HEK293 (cell line): ENCODE data around the gene ELF3.

Experiments
- CTCF ChIA-PET: fragments of 350-600 bp; formaldehyde crosslinking; extraction: SDS; loops from one replicate; lab custom pipeline; 2021; ENCODE audit warnings: antibody characterized with exemption; lab: Yijun Ruan, JAX
- POLR2A ChIA-PET: fragments of 300-600 bp; formaldehyde crosslinking; extraction: SDS; loops from one replicate; lab custom pipeline; 2020; ENCODE audit warnings: antibody characterized with exemption, inconsistent platforms; lab: Yijun Ruan, JAX
- H3K27ac ChIP-seq: fragments of 200-500 bp; sonication (Bioruptor generic); 2 replicates; pipeline ENCODE4 v1.5.1; 2014; ENCODE audit warnings: low read depth, low read length, control low read depth, inconsistent platforms; ENCODE audit errors: extremely low read depth
- H3K36me3 ChIP-seq, 2 experiments: fragments of 200-500 bp in 1 of 2; sonication (Bioruptor generic) in 1 of 2; 1 replicate in 1 of 2; 2 replicates in 1 of 2; pipeline ENCODE4 v1.5.1; 2014 to 2017; ENCODE audit warnings: inconsistent platforms in 2 of 2, low read length in 2 of 2; ENCODE audit not compliant: control insufficient read depth in 2 of 2, insufficient read depth in 1 of 2
- H3K4me1 ChIP-seq: fragments of 200-500 bp; sonication (Bioruptor generic); 2 replicates; pipeline ENCODE4 v1.5.1; 2014; ENCODE audit warnings: mild to moderate bottlenecking, low read length, inconsistent platforms; ENCODE audit not compliant: control insufficient read depth, insufficient read depth
- H3K4me3 ChIP-seq: 2 replicates; pipeline ENCODE4 v1.5.1; 2011; ENCODE audit warnings: low read depth, mild to moderate bottlenecking, control low read depth, low read length, moderate library complexity
- H3K9me3 ChIP-seq: fragments of 200-500 bp; sonication (Bioruptor generic); 2 replicates; pipeline ENCODE4 v1.5.1; 2014; ENCODE audit warnings: low read depth, low read length, inconsistent platforms; ENCODE audit not compliant: control insufficient read depth, insufficient read depth
- HOXC10 ChIP-seq: sonication (generic); formaldehyde crosslinking; IDR thresholded peaks from 2 replicates; pipeline ENCODE4 v1.8.1; 2023; ENCODE audit warnings: mild to moderate bottlenecking, missing genetic modification reagents
- KLF1 ChIP-seq: fragments of 450-650 bp; formaldehyde crosslinking; IDR thresholded peaks from 2 replicates; pipeline ENCODE4 v1.5.1; 2016; ENCODE audit warnings: missing biosample characterization, missing genetic modification characterization
- MYNN ChIP-seq: fragments of 450-650 bp; formaldehyde crosslinking; IDR thresholded peaks from 2 replicates; pipeline ENCODE4 v1.5.1; 2016; ENCODE audit warnings: missing biosample characterization, missing genetic modification characterization, borderline replicate concordance
- TCF7L2 ChIP-seq: IDR thresholded peaks from 2 replicates; pipeline ENCODE4 v1.6.1; 2011; ENCODE audit warnings: low read depth, mild to moderate bottlenecking, inconsistent platforms, low read length, moderate library complexity, borderline replicate concordance
- ZFP69B ChIP-seq: fragments of 450-650 bp; formaldehyde crosslinking; IDR thresholded peaks from 2 replicates; pipeline ENCODE4 v1.5.1; 2016; ENCODE audit warnings: missing biosample characterization, missing genetic modification characterization
- ZNF16 ChIP-seq: fragments of 450-650 bp; formaldehyde crosslinking; IDR thresholded peaks from 2 replicates; pipeline ENCODE4 v1.5.1; 2016; ENCODE audit warnings: low read depth, missing biosample characterization, missing genetic modification characterization
- ZNF19 ChIP-seq: fragments of 450-650 bp; formaldehyde crosslinking; IDR thresholded peaks from 2 replicates; pipeline ENCODE4; 2016; ENCODE audit warnings: missing biosample characterization, missing genetic modification characterization, low read depth
- ZNF221 ChIP-seq: fragments of 450-650 bp; formaldehyde crosslinking; IDR thresholded peaks from 2 replicates; pipeline ENCODE4 v1.5.1; 2017; ENCODE audit warnings: missing biosample characterization, missing genetic modification characterization, borderline replicate concordance
- ZNF223 ChIP-seq: fragments of 450-650 bp; formaldehyde crosslinking; IDR thresholded peaks from 2 replicates; pipeline ENCODE4 v1.5.1; 2016; ENCODE audit warnings: missing biosample characterization, missing genetic modification characterization
- ZNF24 ChIP-seq: fragments of 450-650 bp; formaldehyde crosslinking; IDR thresholded peaks from 2 replicates; pipeline ENCODE4 v1.5.1; 2016; ENCODE audit warnings: missing biosample characterization, missing genetic modification characterization
- ZNF354C ChIP-seq: fragments of 450-650 bp; formaldehyde crosslinking; IDR thresholded peaks from 2 replicates; pipeline ENCODE4 v1.5.1; 2016; ENCODE audit warnings: missing biosample characterization, missing genetic modification characterization, low read depth, borderline replicate concordance
- ZNF521 ChIP-seq: fragments of 450-650 bp; formaldehyde crosslinking; IDR thresholded peaks from 2 replicates; pipeline ENCODE4 v1.5.1; 2017; ENCODE audit warnings: missing biosample characterization, mild to moderate bottlenecking, missing genetic modification characterization
- ZNF654 ChIP-seq: fragments of 450-650 bp; formaldehyde crosslinking; IDR thresholded peaks from 2 replicates; pipeline ENCODE4 v1.5.1; 2016; ENCODE audit warnings: low read depth, missing biosample characterization, missing genetic modification characterization
- ZNF837 ChIP-seq: fragments of 450-650 bp; formaldehyde crosslinking; IDR thresholded peaks from 2 replicates; pipeline ENCODE4 v1.5.1; 2016; ENCODE audit warnings: missing biosample characterization, missing genetic modification characterization
- TF ChIP-seq, protein P1 (sequence below): fragments of 450-650 bp; IDR thresholded peaks from 2 replicates; pipeline ENCODE4 v1.5.1; 2018; ENCODE audit warnings: missing biosample characterization, missing genetic modification characterization
- TF ChIP-seq, protein P2 (sequence below): fragments of 450-650 bp; formaldehyde crosslinking; IDR thresholded peaks from 2 replicates; pipeline ENCODE4 v1.5.1; 2016; ENCODE audit warnings: missing biosample characterization, missing genetic modification characterization
- TF ChIP-seq, protein P3 (sequence below): fragments of 450-650 bp; formaldehyde crosslinking; IDR thresholded peaks from 2 replicates; pipeline ENCODE4 v1.5.1; 2016; ENCODE audit warnings: missing biosample characterization, missing genetic modification characterization
- TF ChIP-seq, protein P4 (sequence below): IDR thresholded peaks from 2 replicates; pipeline ENCODE4 v1.6.1; 2011; ENCODE audit warnings: mild to moderate bottlenecking, low read depth, low read length, borderline replicate concordance
- TF ChIP-seq, protein P5 (sequence below): fragments of 450-650 bp; formaldehyde crosslinking; IDR thresholded peaks from 2 replicates; pipeline ENCODE4 v1.5.1; 2016; ENCODE audit warnings: missing biosample characterization, missing genetic modification characterization
- TF ChIP-seq, protein P6 (sequence below): fragments of 450-650 bp; formaldehyde crosslinking; IDR thresholded peaks from 2 replicates; pipeline ENCODE4 v1.5.1; 2016; ENCODE audit warnings: missing biosample characterization, missing genetic modification characterization
- TF ChIP-seq, protein P7 (sequence below): fragments of 450-650 bp; formaldehyde crosslinking; IDR thresholded peaks from 2 replicates; pipeline ENCODE4 v1.5.1; 2016; ENCODE audit warnings: missing biosample characterization, missing genetic modification characterization

ELF3 gene

DNA sequence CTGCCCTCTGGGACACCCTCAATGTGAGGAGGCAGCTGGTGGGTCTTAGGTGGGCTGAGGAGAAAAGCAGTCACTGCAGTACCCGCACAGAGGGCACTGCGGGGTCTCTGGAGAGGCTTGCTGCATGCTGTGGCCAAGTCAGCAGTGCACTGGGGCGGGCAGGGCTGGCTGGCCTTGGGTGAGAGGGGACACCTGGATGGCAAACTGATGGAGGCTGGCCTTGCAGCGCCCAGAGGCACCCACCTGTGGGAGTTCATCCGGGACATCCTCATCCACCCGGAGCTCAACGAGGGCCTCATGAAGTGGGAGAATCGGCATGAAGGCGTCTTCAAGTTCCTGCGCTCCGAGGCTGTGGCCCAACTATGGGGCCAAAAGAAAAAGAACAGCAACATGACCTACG is 3.2 kb downstream of the ELF3 start:
- no peak for TF ChIP-seq ZNF521 (tag by site-specific recombination)
- TF ChIP-seq, protein P1, sequence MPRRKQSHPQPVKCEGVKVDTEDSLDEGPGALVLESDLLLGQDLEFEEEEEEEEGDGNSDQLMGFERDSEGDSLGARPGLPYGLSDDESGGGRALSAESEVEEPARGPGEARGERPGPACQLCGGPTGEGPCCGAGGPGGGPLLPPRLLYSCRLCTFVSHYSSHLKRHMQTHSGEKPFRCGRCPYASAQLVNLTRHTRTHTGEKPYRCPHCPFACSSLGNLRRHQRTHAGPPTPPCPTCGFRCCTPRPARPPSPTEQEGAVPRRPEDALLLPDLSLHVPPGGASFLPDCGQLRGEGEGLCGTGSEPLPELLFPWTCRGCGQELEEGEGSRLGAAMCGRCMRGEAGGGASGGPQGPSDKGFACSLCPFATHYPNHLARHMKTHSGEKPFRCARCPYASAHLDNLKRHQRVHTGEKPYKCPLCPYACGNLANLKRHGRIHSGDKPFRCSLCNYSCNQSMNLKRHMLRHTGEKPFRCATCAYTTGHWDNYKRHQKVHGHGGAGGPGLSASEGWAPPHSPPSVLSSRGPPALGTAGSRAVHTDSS: no peak
- TF ChIP-seq, protein P2, sequence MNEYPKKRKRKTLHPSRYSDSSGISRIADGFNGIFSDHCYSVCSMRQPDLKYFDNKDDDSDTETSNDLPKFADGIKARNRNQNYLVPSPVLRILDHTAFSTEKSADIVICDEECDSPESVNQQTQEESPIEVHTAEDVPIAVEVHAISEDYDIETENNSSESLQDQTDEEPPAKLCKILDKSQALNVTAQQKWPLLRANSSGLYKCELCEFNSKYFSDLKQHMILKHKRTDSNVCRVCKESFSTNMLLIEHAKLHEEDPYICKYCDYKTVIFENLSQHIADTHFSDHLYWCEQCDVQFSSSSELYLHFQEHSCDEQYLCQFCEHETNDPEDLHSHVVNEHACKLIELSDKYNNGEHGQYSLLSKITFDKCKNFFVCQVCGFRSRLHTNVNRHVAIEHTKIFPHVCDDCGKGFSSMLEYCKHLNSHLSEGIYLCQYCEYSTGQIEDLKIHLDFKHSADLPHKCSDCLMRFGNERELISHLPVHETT (tag by site-specific recombination): no peak
- TF ChIP-seq ZNF837: no peak
- TF ChIP-seq HOXC10 (CRISPR knock-in tag): no peak
- TF ChIP-seq KLF1 (tag by site-specific recombination): no peak
- no peak for TF ChIP-seq ZNF221 (tag by site-specific recombination)
- TF ChIP-seq ZNF19 (tag by site-specific recombination): no peak
- no peak for TF ChIP-seq TCF7L2
- no peak for TF ChIP-seq ZFP69B (tag by site-specific recombination)
- no peak for TF ChIP-seq ZNF654 (tag by site-specific recombination)
- Histone ChIP-seq H3K4me3 (no peak overlapping the region), H3K27ac (no peak overlapping the region), H3K9me3 (no peaks in the 10 kb centered on the region), H3K4me1 (peaks cover 9% of the 10 kb centered on the region), H3K36me3 (no peaks in the 10 kb centered on the region)
- ChIA-PET POLR2A (no interaction called here), CTCF (interaction anchor here (0.6 to 10.8 kb wide), 3 partner anchors 11 to 107 kb away, joined by 4 to 159 read pairs (median 5); partner anchors contain the start of gene GPR37L1)

DNA sequence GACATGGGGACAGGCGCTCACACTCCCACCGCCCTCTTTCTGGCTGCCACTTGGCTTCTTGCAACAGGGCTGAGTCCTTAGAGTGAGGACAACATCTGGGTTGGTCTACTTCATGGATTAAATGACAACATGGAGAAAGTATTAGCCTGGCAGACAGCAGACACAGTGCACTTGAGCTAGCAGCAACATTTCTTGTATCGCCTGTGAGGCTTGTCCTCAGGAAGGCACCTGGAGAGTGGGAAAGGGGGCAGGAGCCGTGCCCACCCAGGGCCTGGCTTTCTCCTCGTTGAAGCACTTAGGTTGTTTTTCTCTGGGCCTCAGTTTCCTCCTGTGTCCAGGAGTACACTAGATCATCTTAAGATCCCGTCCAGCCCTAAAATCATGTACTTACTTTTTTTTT is 3.7 kb downstream of the ELF3 start:
- CTCF ChIA-PET: interaction anchor here (0.6 to 10.8 kb wide), 3 partner anchors 10 to 106 kb away, joined by 4 to 159 read pairs (median 4); partner anchors contain the start of gene GPR37L1
- H3K9me3 ChIP-seq: no peaks in the 10 kb centered on the region
- no peak overlapping the region for H3K4me3 ChIP-seq
- TF ChIP-seq, protein P3, sequence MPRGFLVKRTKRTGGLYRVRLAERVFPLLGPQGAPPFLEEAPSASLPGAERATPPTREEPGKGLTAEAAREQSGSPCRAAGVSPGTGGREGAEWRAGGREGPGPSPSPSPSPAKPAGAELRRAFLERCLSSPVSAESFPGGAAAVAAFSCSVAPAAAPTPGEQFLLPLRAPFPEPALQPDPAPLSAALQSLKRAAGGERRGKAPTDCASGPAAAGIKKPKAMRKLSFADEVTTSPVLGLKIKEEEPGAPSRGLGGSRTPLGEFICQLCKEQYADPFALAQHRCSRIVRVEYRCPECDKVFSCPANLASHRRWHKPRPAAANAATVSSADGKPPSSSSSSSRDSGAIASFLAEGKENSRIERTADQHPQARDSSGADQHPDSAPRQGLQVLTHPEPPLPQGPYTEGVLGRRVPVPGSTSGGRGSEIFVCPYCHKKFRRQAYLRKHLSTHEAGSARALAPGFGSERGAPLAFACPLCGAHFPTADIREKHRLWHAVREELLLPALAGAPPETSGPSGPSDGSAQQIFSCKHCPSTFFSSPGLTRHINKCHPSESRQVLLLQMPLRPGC: no peak
- TF ChIP-seq ZNF223 (tag by site-specific recombination): no peak
- TF ChIP-seq, protein P4, sequence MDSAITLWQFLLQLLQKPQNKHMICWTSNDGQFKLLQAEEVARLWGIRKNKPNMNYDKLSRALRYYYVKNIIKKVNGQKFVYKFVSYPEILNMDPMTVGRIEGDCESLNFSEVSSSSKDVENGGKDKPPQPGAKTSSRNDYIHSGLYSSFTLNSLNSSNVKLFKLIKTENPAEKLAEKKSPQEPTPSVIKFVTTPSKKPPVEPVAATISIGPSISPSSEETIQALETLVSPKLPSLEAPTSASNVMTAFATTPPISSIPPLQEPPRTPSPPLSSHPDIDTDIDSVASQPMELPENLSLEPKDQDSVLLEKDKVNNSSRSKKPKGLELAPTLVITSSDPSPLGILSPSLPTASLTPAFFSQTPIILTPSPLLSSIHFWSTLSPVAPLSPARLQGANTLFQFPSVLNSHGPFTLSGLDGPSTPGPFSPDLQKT: no peak
- no peak for TF ChIP-seq ZNF354C (tag by site-specific recombination)
- TF ChIP-seq, protein P2 (tag by site-specific recombination): no peak
- TF ChIP-seq ZNF16 (tag by site-specific recombination): no peak
- TF ChIP-seq, protein P5, sequence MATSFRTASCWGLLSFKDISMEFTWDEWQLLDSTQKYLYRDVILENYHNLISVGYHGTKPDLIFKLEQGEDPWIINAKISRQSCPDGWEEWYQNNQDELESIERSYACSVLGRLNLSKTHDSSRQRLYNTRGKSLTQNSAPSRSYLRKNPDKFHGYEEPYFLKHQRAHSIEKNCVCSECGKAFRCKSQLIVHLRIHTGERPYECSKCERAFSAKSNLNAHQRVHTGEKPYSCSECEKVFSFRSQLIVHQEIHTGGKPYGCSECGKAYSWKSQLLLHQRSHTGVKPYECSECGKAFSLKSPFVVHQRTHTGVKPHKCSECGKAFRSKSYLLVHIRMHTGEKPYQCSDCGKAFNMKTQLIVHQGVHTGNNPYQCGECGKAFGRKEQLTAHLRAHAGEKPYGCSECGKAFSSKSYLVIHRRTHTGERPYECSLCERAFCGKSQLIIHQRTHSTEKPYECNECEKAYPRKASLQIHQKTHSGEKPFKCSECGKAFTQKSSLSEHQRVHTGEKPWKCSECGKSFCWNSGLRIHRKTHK: no peak
- TF ChIP-seq, protein P6, sequence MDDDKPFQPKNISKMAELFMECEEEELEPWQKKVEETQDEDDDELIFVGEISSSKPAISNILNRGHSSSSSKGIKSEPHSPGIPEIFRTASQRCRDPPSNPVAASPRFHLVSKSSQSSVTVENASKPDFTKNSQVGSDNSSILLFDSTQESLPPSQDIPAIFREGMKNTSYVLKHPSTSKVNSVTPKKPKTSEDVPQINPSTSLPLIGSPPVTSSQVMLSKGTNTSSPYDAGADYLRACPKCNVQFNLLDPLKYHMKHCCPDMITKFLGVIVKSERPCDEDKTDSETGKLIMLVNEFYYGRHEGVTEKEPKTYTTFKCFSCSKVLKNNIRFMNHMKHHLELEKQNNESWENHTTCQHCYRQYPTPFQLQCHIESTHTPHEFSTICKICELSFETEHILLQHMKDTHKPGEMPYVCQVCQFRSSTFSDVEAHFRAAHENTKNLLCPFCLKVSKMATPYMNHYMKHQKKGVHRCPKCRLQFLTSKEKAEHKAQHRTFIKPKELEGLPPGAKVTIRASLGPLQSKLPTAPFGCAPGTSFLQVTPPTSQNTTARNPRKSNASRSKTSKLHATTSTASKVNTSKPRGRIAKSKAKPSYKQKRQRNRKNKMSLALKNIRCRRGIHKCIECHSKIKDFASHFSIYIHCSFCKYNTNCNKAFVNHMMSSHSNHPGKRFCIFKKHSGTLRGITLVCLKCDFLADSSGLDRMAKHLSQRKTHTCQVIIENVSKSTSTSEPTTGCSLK (tag by site-specific recombination): no peak
- TF ChIP-seq, protein P7, sequence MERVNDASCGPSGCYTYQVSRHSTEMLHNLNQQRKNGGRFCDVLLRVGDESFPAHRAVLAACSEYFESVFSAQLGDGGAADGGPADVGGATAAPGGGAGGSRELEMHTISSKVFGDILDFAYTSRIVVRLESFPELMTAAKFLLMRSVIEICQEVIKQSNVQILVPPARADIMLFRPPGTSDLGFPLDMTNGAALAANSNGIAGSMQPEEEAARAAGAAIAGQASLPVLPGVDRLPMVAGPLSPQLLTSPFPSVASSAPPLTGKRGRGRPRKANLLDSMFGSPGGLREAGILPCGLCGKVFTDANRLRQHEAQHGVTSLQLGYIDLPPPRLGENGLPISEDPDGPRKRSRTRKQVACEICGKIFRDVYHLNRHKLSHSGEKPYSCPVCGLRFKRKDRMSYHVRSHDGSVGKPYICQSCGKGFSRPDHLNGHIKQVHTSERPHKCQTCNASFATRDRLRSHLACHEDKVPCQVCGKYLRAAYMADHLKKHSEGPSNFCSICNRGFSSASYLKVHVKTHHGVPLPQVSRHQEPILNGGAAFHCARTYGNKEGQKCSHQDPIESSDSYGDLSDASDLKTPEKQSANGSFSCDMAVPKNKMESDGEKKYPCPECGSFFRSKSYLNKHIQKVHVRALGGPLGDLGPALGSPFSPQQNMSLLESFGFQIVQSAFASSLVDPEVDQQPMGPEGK (tag by site-specific recombination): no peak
- no peak for TF ChIP-seq ZNF24
- TF ChIP-seq MYNN (tag by site-specific recombination): no peak
- no peaks in the 10 kb centered on the region for H3K36me3 ChIP-seq
- POLR2A ChIA-PET: no interaction called here
- H3K4me1 ChIP-seq: peaks cover 14% of the 10 kb centered on the region
- H3K27ac ChIP-seq: no peak overlapping the region
